GDM1 (cell line): ENCODE data around the gene ZNF467.

Experiments
- DNase-seq: peaks from one replicate; lab custom pipeline; 2025; lab: John Stamatoyannopoulos, UW

Gene ZNF467

GRCh38 chr7:149727053-149727898, 46.1 kb downstream of the ZNF467 start:
- no peak for DNase-seq

GRCh38 chr7:149725916-149726315, 47.5 kb downstream of the ZNF467 start:
- DNase-seq, result no peak

- DNase-seq, result no peak
These were observed 48.0 kb downstream of the ZNF467 start for GRCh38 chr7:149725426-149725821.

GRCh38 chr7:149724661-149725425, 48.5 kb downstream of the ZNF467 start:
- DNase-seq, result no peak

DNA sequence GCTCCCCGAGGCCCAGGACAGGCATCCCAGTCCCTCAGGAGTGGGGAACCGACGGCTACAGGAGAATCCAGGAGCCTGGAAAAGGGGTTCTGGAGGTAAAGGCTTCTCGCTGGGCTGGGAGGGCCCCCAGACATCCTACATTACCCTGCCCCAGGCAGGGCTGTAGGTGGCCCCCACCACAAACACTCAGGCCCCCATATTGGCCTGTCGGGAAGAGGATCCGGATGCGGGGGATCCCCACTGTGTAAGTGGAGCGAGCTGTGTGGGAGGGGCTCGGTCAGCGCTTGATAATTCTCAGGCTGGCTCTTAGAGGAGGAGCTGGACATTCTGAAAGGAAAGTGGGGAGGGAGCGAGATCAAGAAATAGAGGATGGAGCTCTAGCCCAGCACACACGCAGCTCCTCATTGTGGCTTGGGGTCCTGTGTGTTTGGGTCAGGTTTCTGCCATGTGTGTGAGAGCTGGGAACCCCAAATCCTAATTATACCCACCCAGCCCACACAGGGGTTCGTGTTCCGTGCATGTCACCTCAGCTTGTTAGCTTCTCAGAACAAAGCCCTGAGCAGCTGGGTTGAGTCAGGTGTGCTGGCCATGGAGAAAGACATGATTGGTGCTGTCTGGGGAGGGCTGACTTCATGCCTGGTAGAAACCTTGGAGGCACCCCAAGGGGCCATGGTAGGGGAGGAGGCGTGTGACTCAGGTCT, 49.4 kb downstream of the ZNF467 start:
- no peak for DNase-seq

- no peak for DNase-seq
These were observed 50.2 kb downstream of the ZNF467 start for GRCh38 chr7:149723082-149723767.

- DNase-seq, result no peak
These were observed 50.9 kb downstream of the ZNF467 start for GRCh38 chr7:149722356-149722957.

- no peak for DNase-seq
These were observed 52.2 kb downstream of the ZNF467 start for GRCh38 chr7:149721084-149721601.

- no peak for DNase-seq
These were observed 52.9 kb downstream of the ZNF467 start for GRCh38 chr7:149720372-149721083.

GRCh38 chr7:149719912-149720335, 53.5 kb downstream of the ZNF467 start:
- DNase-seq, result no peak

GRCh38 chr7:149719050-149719899, 54.1 kb downstream of the ZNF467 start:
- DNase-seq, result no peak

DNA sequence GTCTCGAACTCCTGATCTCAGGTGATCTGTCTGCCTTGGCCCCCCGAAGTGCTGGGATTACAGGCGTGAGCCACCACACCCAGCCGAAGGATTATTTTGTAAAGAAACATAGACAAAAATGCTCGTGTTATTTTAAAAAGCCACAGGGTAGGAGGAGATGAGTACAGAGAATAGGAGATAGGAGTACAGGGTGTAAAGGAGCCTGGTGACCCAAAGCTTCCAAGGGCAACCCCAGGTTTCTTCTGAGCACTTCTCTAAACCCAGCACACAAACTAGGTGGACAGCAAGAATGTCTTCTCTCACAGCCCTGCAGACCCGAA, 54.7 kb downstream of the ZNF467 start:
- no peak for DNase-seq

GRCh38 chr7:149717481-149717880, 55.9 kb downstream of the ZNF467 start:
- no peak for DNase-seq

GRCh38 chr7:149716932-149717307, 56.5 kb downstream of the ZNF467 start:
- DNase-seq, result no peak

GRCh38 chr7:149716007-149716931, 57.1 kb downstream of the ZNF467 start:
- no peak for DNase-seq

DNA sequence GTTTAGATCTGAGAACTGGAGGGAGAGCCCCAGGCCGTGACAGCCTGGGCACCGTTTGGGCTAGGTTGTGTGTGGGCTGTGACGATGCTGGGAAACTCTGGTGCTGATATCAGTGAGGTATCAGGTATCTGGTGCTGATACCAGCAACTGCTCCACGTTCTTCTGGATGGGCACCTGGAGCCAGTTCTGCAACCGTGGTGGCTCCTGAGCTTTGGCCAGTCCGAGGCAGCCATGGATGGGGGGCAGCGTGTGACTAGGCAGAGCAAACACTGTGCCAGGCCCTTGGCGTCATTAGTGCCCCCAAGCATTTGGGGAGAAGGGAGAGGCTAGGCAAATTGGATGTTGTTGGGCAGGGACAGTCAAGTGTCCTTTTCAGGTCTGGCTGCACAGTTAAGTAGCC, 57.9 kb downstream of the ZNF467 start:
- DNase-seq, result no peak

GRCh38 chr7:149714910-149715471, 58.4 kb downstream of the ZNF467 start:
- no peak for DNase-seq
